ENCODE data around the gene DTHD1.

Gene DTHD1

DNA sequence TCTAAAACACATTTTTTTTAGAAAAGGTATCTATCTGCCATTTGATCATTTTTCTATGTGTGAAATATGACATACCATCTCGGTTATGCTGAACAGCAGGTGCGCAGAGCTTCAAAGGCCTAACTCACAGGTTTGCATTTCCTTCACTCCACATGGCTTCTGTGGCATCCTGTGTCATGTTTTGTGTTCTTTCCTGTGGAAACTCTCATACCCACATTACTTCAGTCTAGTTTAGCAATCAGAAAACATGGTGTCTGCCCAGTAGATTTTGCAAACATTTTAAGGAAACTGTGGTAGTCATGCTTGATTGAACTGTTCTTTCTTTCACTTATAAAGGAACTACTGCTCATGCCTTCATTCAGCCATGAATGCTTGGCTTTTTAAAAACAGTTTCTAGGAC is 25.8 kb upstream of the DTHD1 start:
- TF ChIP-seq, protein P1, sequence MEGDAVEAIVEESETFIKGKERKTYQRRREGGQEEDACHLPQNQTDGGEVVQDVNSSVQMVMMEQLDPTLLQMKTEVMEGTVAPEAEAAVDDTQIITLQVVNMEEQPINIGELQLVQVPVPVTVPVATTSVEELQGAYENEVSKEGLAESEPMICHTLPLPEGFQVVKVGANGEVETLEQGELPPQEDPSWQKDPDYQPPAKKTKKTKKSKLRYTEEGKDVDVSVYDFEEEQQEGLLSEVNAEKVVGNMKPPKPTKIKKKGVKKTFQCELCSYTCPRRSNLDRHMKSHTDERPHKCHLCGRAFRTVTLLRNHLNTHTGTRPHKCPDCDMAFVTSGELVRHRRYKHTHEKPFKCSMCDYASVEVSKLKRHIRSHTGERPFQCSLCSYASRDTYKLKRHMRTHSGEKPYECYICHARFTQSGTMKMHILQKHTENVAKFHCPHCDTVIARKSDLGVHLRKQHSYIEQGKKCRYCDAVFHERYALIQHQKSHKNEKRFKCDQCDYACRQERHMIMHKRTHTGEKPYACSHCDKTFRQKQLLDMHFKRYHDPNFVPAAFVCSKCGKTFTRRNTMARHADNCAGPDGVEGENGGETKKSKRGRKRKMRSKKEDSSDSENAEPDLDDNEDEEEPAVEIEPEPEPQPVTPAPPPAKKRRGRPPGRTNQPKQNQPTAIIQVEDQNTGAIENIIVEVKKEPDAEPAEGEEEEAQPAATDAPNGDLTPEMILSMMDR (conservative IDR thresholded peaks at IDR 0.05; ENCODE audit: low read depth, low read length), result no peak

DNA sequence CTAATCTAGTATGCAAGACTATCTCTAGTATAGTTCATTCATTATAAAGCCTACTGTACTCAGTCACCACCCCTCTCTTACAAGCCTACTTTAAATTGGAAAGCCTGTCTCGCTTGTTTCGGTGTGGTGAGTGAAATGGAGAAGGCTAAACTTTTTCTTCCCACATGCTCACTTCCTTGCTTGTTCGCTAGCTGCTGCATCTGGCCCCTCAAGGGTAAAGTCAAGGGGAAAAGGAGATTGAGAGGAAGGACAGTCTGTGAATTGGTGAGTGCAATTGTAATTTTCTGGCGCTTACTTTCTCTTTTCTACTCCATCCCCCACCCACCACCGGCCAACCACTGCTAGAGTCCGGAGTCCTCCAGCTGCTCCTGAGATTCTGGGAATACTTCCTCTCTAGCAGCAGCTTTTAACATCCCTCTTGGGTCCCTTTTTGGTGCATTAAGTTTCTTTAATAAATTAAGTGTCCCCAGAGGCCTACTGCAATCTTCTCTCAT is 25.0 kb upstream of the DTHD1 start:
- no peak for DNase-seq (ENCODE audit: low read depth)
- TF ChIP-seq, protein P1 (conservative IDR thresholded peaks at IDR 0.05; ENCODE audit: low read depth, low read length), result no peak
- no peak overlapping the region for H3K4me3 ChIP-seq (ENCODE audit: low read depth, low read length)

More for the DNA sequence above, 25.8 kb upstream of the DTHD1 start:
- DNase-seq (ENCODE audit: low read depth), result no peak
- no peak overlapping the region for H3K4me3 ChIP-seq (ENCODE audit: low read depth, low read length)

DNA sequence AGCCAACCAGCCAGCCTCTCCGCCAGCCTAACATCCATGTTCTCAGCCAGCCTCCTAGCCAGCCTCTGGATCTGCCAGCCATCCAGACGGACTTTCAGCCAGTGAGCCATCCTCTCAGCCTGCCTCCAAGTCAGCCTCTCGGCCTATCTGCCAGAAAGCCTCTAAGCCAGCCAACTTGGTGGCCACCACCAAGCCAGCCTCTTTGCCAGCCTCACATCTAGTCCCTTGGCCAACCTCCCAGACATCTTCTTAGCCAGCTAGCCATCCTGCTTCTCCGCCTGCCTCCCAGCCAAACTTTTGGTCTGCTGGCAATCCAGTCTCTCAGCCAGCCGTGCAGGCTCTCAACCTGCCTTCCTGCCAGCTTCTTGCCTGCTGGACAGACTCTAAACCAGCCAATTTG is 20.7 kb upstream of the DTHD1 start:
- no peak for DNase-seq (ENCODE audit: low read depth)
- no peak overlapping the region for H3K4me3 ChIP-seq (ENCODE audit: low read depth, low read length)
- TF ChIP-seq, protein P1 (conservative IDR thresholded peaks at IDR 0.05; ENCODE audit: low read depth, low read length), result no peak

DNA sequence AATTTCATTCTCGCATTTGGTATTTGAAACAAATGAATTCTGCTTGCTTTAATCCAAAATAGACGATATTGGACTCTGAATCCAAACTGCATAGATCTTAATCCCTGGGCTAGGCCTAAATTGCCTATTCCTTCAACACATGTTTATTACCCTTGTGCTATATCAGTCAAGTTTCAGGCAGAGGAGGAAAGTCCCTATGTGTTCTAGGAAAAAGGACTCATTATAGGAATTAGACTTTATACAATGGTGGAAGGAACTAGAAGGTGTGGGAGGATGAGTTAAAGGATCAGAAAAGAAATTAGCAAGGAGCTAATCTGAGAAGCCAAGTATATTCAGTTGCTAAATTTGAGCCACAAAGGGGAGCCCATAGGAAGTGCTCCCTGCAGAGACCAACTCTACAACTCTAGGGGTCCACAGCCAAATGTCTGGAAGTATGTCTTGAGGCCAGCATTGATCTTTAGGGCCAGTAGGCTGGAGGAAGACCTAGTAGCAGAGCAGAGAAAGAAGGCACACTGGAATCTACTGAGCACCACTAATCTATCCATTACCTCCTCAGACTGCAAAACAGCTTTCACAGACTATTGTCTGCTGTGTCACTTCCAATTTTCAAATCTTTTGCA is 17.1 kb upstream of the DTHD1 start:
- H3K4me3 ChIP-seq (ENCODE audit: low read depth, low read length), result no peak overlapping the region
- TF ChIP-seq, protein P1 (conservative IDR thresholded peaks at IDR 0.05; ENCODE audit: low read depth, low read length), result no peak
- no peak for DNase-seq (ENCODE audit: low read depth)

DNA sequence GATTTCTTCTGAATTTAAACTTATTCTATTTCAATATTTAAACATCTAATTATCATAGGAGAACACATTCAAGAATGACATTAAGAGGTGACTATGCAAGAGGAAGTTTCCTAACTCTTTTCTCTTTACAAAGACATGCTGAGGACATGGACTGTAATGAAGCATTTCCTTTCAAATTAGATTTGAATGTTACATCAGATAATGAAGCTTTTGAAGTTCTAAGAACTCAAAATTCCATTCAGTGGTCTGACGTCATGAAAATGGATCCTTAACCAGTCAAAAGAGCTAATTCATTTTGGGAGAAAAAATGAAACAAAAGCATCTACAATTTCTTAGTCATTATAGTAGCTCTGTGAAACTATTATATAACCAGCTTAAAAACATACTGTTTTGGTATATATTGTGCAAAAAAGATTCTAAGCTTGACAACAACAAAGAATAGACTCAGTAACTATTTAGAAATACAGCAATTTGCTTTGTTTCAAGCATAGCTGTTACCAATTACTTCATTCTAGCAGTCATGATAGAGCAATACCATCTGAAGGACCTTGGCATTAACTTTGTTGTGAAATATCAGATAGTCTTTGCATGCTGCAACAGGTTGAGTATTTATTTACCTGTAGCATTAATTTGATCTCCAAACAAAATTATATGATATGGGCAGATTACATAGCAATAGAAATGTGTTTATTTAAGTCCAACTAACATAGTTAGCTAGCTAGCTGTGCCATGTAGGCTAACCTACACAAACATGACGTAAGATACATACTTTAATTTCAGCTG is 13.7 kb upstream of the DTHD1 start:
- TF ChIP-seq, protein P1 (conservative IDR thresholded peaks at IDR 0.05; ENCODE audit: low read depth, low read length), result no peak
- H3K4me3 ChIP-seq (ENCODE audit: low read depth, low read length), result no peak overlapping the region
- DNase-seq (ENCODE audit: low read depth), result no peak

DNA sequence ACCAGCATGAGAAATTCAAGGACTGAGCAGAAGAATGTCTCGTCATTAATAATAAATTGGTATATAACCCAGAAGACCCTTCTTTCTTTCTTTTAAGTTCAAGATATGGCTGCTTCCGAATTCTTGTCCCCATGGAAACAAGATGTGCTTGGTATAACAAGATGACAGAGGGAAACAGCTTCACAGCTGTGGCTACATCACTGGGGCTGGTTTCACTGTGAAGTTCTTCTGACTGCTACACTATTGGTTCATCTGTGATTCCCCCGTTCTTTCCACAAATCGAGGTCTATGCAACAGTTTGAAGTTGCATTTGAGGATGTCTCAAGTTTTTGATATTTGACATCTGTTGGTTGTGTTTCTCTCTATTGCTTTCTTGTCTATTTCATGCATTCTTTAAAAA is 12.3 kb upstream of the DTHD1 start:
- no peak overlapping the region for H3K4me3 ChIP-seq (ENCODE audit: low read depth, low read length)
- TF ChIP-seq, protein P1 (conservative IDR thresholded peaks at IDR 0.05; ENCODE audit: low read depth, low read length), result no peak
- DNase-seq (ENCODE audit: low read depth), result no peak
